Lower lobe of right lung (tissue), 2 donors: Measurements from ENCODE around the gene TSSK6. TPM values are rescaled to one million over a fixed set of nuclear protein-coding genes. Genes with fewer than 3 reads are reported as not detected.

Experiments
- ATAC-seq, 2 donors: fragments of 200-7000 bp; cut with Tn5 transposase; one replicate each; pipeline ENCODE4 v1.9.1; 2020 to 2022; ENCODE audit warnings: mild to moderate bottlenecking in 2 of 2, moderate library complexity in 2 of 2
- DNase-seq: peaks from one replicate; pipeline ENCODE4 v3.0.0-alpha.2; 2020
- H3K27ac ChIP-seq: fragments of 200-600 bp; one replicate; pipeline ENCODE4 v1.8.0; 2022
- H3K27me3 ChIP-seq: fragments of 200-600 bp; one replicate; pipeline ENCODE4 v1.8.0; 2022; ENCODE audit warnings: low read depth
- H3K36me3 ChIP-seq: fragments of 200-600 bp; one replicate; pipeline ENCODE4 v1.8.0; 2022; ENCODE audit warnings: mild to moderate bottlenecking
- H3K4me1 ChIP-seq: fragments of 200-600 bp; one replicate; pipeline ENCODE4 v1.8.0; 2022
- H3K4me3 ChIP-seq: fragments of 200-600 bp; one replicate; pipeline ENCODE4 v1.8.0; 2022; ENCODE audit warnings: mild to moderate bottlenecking
- H3K9me3 ChIP-seq: fragments of 200-600 bp; one replicate; pipeline ENCODE4 v1.8.0; 2022
- intact Hi-C: fragments of 100-400 bp; cut with DNase I; formaldehyde crosslinking; loops from one replicate; pipeline ENCODE4 v1.11.0; 2022
- total RNA-seq: library from RNA; stranded (reverse); fragmentation: NEBNext Ultra II Directional; extraction: Animal tissue kit (Norgen Biotek cat#: 25700); gene quantifications from one replicate; pipeline ENCODE4 v1.2.1, GENCODE V29; 2021
- TF ChIP-seq, protein P1 (sequence below): fragments of 200-600 bp; IDR thresholded peaks from one replicate; pipeline ENCODE4 v1.8.0; 2022; ENCODE audit warnings: antibody characterized with exemption, mild to moderate bottlenecking
- donor health status: DM: no; HTN: yes; CAD: no; lungs with severe emphysema.

The TSSK6 gene
- total RNA-seq, 1 donor from 2014 or later, result 2.9 TPM

DNA sequence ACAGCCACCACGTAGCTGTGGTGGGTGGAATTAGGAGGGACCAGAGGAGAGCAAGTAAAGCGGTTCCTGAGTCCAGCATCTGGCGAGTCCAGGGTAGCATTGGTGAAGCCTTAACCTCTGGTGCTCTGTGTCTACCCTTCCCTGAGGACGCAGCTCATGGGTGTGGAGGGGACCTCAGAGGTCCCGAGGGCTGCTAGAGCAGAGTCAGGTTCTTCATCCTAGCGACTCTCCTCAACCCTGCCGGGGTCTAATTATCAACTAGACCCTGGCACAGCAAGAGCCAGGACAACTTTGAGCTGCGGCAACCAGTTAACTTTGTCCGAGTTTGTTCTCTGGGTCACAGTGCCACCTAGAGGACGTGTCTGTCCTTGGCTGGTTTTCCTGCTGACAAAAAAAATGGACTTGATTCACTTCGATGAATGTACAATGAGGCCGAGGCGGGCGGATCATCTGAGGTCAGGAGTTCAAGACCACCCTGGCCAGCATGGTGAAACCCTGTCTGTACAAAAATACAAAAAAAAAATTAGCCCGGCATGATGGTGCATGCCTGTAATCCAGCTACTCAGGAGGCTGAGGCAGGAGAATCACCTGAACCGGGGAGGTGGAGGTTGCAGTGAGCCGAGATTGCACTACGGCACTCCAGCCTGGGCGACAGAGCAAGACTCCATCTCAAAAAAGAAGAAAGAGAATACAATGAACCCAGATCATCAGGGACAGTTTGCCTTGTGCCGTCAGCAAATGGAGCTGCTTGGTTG lies 25.0 kb downstream of the TSSK6 start:
- Histone ChIP-seq H3K27ac (peak overlapping the region; percentile 86), H3K4me1 (peaks cover 51% of the 10 kb centered on the region), H3K9me3 (no peaks in the 10 kb centered on the region), H3K4me3 (peak overlapping the region; percentile 17), H3K27me3 (no peaks in the 10 kb centered on the region), H3K36me3 (peaks cover 44% of the 10 kb centered on the region)
- TF ChIP-seq, protein P1, sequence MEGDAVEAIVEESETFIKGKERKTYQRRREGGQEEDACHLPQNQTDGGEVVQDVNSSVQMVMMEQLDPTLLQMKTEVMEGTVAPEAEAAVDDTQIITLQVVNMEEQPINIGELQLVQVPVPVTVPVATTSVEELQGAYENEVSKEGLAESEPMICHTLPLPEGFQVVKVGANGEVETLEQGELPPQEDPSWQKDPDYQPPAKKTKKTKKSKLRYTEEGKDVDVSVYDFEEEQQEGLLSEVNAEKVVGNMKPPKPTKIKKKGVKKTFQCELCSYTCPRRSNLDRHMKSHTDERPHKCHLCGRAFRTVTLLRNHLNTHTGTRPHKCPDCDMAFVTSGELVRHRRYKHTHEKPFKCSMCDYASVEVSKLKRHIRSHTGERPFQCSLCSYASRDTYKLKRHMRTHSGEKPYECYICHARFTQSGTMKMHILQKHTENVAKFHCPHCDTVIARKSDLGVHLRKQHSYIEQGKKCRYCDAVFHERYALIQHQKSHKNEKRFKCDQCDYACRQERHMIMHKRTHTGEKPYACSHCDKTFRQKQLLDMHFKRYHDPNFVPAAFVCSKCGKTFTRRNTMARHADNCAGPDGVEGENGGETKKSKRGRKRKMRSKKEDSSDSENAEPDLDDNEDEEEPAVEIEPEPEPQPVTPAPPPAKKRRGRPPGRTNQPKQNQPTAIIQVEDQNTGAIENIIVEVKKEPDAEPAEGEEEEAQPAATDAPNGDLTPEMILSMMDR, result peak; percentile 87
- ATAC-seq (peak; percentile 69 to 74), DNase-seq (peak; percentile 70)
- intact Hi-C loops, result loop anchor here (10.0 kb wide), 1 partner anchor 126 kb away; no protein-coding TSS in a partner anchor

DNA sequence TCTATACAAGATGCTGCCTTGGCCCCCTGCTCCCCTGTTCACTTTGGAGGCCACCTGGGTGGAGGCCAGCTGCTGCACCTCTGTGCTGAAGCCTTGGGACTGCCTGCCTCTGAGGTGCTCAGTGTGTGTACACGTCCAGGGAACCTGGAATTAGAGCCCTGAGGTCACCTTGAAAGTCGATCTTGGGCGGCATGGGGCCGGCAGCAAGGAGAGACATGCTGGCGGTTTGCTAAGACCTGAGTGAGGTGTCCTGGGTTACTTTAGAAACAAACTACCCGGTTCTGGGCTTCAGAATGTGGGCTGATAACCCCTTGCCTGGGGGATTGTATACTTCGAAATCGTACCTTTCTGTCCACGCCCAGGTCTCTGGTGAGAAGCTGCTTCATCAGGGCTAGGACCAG lies 25.5 kb downstream of the TSSK6 start:
- Histone ChIP-seq H3K9me3 (no peaks in the 10 kb centered on the region), H3K27me3 (no peaks in the 10 kb centered on the region), H3K27ac (peak overlapping the region; percentile 86), H3K36me3 (peaks cover 39% of the 10 kb centered on the region), H3K4me3 (peak overlapping the region; percentile 17), H3K4me1 (peaks cover 55% of the 10 kb centered on the region)
- ATAC-seq, result no peak
- TF ChIP-seq, protein P1, result no peak
- intact Hi-C loops, result loop anchor here (10.0 kb wide), 1 partner anchor 125 kb away; no protein-coding TSS in a partner anchor
- no peak for DNase-seq

DNA sequence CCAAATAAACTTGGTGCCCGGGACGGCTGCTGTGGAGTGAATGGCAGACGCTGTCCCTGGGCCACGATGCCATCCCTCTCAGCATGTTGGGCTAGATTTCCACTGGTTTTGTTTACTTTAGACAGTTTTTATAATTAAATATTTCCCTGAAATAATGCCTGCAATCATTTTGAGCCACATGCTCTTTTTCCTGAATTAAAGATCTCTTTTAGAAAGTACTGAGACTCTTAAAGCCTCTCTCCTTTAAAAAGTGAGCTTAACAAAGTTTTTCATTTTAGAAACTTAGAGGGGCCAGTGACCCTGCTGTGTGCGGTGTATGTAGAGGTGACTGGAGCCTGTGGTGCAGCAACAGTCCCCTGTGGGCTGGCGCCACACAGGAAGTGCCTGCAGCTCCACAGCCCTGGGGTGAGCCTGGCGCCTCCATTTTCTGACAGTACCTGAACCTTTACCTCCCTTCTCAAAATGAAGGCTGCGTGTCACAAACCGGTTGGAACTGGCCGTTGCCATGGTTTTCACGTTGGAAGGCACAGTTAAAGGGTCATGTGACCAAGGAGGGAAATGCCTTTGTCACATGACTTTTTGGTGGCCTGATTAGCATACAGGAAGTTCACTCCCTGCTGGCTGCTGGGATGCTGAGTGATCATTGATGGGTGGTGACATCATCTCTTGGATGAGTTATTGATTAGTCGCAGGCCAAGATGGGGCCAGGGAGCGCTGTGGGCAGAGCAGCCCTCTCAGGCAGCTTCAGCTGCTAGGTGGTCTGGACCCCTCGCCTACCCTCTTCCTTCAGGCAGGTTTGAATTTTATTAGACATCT lies 26.3 kb downstream of the TSSK6 start:
- Histone ChIP-seq H3K9me3 (no peaks in the 10 kb centered on the region), H3K27ac (peak overlapping the region; percentile 86), H3K36me3 (peaks cover 32% of the 10 kb centered on the region), H3K4me1 (peaks cover 55% of the 10 kb centered on the region), H3K27me3 (no peaks in the 10 kb centered on the region), H3K4me3 (peak overlapping the region; percentile 25)
- ATAC-seq, result peak; percentile 68 to 77
- intact Hi-C loops, result no loop called here
- peak; percentile 82 for DNase-seq
- TF ChIP-seq, protein P1, result no peak

DNA sequence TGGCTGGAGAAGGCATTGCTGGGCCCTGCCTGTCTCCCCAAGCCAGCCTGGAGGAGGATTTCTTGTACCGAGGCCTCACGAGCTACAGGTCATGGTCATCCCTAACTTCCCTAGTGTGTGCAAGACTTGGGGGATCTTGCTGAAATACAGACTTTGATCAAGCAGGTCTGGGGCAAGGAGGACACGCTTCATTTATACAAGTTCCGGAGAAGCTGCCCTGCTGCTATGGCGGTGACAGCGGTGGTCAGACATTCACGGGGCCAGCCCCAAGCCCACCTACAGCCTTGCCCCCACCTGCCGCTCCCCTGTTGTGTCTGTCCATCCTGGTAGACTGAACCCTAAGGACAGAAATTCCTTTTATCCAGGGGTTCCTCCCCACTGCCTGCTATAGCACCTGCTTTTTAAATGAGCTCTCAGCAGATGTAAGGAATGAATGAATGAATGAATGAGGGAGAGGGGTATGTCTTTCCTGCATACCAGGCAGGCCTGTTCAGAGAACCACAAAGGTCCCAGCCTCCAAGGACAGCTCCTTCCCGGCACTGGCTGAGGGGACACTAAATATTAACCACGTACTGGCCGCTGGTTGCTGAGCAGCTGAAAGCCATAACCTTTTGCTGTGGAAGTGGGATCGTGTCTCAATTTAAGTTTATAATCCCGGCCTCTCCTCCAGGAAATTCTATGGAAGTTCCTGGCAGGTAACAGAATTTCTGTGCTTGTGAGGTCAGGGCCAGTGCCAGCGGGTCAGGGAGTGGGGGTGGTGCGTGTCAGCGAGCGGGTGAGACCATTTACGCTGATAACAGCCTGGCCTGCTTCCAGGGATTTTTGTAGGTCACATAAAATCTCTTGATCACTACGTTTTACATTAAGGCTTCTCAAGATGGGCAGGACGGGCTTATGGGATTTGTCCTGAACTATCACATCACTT lies 27.1 kb downstream of the TSSK6 start:
- intact Hi-C loops, result no loop called here
- H3K36me3 ChIP-seq, result peaks cover 32% of the 10 kb centered on the region
- TF ChIP-seq, protein P1, result no peak
- ATAC-seq, result peak in 1 of 2 donors; percentile 23
- peak overlapping the region; percentile 25 for H3K4me3 ChIP-seq
- H3K9me3 ChIP-seq, result no peaks in the 10 kb centered on the region
- H3K27ac ChIP-seq, result peak overlapping the region; percentile 86
- peaks cover 55% of the 10 kb centered on the region for H3K4me1 ChIP-seq
- DNase-seq, result no peak
- no peaks in the 10 kb centered on the region for H3K27me3 ChIP-seq
